GM18951 (cell line): ENCODE data around the gene QRSL1.
"Not testable (repeated sequence)": the region's sequence is repeated elsewhere in the genome, so short reads cannot be mapped to it uniquely, and the experiment has no call there.

ENCODE experiments used
- POLR2A ChIP-seq: IDR thresholded peaks from 4 replicates; pipeline ENCODE4 v1.6.1; 2011; ENCODE audit warnings: mild to moderate bottlenecking; ENCODE audit not compliant: insufficient read length, insufficient read depth; ENCODE audit errors: extremely low read depth
- in situ Hi-C: fragments of 300-500 bp; cut with MboI; formaldehyde crosslinking; loops from one replicate; pipeline ENCODE4 v1.12.0; 2022; ENCODE audit warnings: low sequenced_read_pairs, mixed read lengths, inconsistent platforms; ENCODE audit not compliant: unreplicated experiment

The QRSL1 gene

GRCh38 chr6:106614166-106614565 lies 15.2 kb upstream of the QRSL1 start:
- no peak for TF ChIP-seq POLR2A
- in situ Hi-C loops = no loop called here

DNA sequence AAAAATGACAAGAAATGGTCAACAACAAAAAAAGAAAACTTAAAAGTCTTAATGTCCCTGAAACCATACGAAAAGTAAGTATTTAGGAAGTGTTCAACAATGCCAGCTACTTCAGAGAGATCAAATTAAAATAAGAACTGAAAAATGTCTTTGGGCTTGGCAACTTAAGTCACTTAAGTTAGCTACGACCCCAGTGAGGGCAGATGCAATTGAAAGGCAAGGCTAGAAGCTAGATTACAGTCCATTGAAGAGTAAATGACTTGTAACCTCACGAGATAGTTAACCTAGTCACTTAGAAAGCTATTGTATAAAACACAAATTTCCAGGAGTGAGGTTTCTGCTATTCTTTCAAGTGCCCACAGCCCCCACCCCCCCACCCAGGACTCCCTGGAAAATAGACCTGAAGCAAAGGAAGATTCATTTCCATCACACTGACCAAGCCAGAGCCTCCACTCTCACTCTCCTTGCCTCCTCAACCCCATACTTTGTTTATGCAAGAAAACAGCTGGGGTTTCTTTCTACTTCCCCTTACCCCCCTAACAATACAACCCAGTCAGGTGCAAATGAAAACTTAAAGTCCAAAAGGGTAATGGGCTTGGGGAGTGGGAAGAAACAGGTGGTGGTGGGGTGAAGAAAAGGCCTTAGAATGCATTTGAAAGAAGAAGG lies 14.7 kb upstream of the QRSL1 start:
- no peak for TF ChIP-seq POLR2A
- in situ Hi-C loops = no loop called here

GRCh38 chr6:106617302-106617701 lies 12.1 kb upstream of the QRSL1 start:
- no peak for TF ChIP-seq POLR2A
- in situ Hi-C loops = no loop called here

GRCh38 chr6:106617857-106618256 lies 11.5 kb upstream of the QRSL1 start:
- in situ Hi-C loops = no loop called here
- no peak for TF ChIP-seq POLR2A

GRCh38 chr6:106618324-106618723 lies 11.1 kb upstream of the QRSL1 start:
- no peak for TF ChIP-seq POLR2A
- in situ Hi-C loops = no loop called here

DNA sequence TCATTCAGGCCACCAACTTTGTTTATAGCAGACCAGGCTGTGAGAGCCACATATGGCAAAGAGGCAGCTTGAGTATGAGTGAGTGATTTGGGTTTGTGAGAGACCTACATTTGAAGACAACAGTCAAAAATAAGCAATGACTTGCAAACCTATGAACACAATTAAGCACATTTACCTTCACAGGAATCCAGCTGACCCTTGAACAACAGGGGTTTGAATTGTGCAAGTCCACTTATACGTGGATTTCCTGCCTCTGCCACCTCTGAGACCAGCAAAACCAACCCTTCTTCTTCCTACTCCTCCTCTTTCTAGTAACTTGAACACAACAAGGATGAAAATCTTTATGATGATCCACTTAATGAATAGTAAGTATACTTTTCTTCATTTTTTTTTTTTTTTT lies 10.2 kb upstream of the QRSL1 start:
- TF ChIP-seq POLR2A = no peak
- in situ Hi-C loops = no loop called here

GRCh38 chr6:106620931-106621672 lies 8.3 kb upstream of the QRSL1 start:
- in situ Hi-C loops = no loop called here
- no peak for TF ChIP-seq POLR2A

GRCh38 chr6:106622412-106622811 lies 7.0 kb upstream of the QRSL1 start:
- TF ChIP-seq POLR2A = no peak
- in situ Hi-C loops = no loop called here

GRCh38 chr6:106623039-106623438 lies 6.3 kb upstream of the QRSL1 start:
- in situ Hi-C loops = no loop called here

GRCh38 chr6:106626485-106626884 lies 2.9 kb upstream of the QRSL1 start:
- TF ChIP-seq POLR2A = no peak
- in situ Hi-C loops = no loop called here

More at GRCh38 chr6:106623039-106623438, 6.3 kb upstream of the QRSL1 start:
- no peak for TF ChIP-seq POLR2A

- in situ Hi-C loops = not testable (repeated sequence)
Observed at GRCh38 chr6:106627760-106628159, 1.6 kb upstream of the QRSL1 start.

DNA sequence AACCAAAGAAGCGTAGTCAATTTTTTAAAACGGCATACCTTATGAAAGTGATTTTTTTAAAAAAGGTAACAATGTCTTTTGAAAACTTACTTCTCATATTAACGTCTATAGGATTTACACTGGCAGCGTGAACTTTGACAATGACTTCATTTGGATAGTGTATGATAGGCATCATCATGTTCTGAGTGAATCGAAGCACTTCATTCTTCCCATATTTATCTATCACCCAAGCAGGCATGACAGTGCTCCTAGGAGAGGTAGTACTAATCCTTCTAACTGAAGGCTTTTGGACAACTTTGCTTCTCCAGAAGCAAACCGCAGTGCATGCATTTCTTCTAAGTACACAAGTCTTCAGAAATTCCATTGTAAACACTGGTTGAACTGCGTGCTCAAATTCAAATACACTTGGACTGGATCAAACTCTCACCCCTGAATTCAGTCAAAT lies 698 bp upstream of the QRSL1 start:
- no peak for TF ChIP-seq POLR2A
- in situ Hi-C loops = no loop called here

DNA sequence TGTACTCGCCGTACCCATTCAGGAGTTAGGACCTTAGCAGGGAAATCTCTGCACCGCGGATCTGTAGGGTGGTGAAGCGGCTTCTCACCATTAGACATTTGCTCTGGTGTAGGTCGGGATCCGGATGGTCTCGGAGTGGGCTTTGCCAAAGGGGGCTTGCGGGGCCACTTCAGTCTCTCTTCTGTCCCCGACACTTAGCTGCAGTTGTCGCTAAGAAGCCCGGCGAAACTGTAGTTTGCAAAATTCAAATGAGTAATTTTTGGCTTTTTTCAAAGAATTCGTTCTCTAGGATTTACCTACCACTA lies 433 bp downstream of the QRSL1 start:
- in situ Hi-C loops = no loop called here
- TF ChIP-seq POLR2A = no peak

GRCh38 chr6:106630366-106630765 lies 988 bp downstream of the QRSL1 start:
- in situ Hi-C loops = no loop called here
- no peak for TF ChIP-seq POLR2A
